Stomach smooth muscle (tissue), 2 donors: Measurements from ENCODE around the gene TFE3.

ENCODE experiments used
- H3K27ac ChIP-seq: one replicate; pipeline ENCODE4 v1.7.0; 2013; ENCODE audit warnings: mild to moderate bottlenecking, low read length, inconsistent platforms
- H3K27me3 ChIP-seq, 2 donors: one replicate each; pipeline ENCODE4 v1.7.0; 2013; ENCODE audit warnings: low read length in 2 of 2; ENCODE audit not compliant: insufficient read depth in 2 of 2, control insufficient read depth in 1 of 2
- H3K36me3 ChIP-seq, 2 donors: one replicate each; pipeline ENCODE4 v1.7.0; 2013; ENCODE audit warnings: low read length in 2 of 2; ENCODE audit not compliant: control insufficient read depth in 2 of 2, insufficient read depth in 2 of 2
- H3K4me1 ChIP-seq: one replicate; pipeline ENCODE4 v1.7.0; 2013; ENCODE audit warnings: low read length; ENCODE audit not compliant: control insufficient read depth, insufficient read depth
- H3K4me3 ChIP-seq, 2 donors: one replicate each; pipeline ENCODE4 v1.7.0; 2013; ENCODE audit warnings: low read length in 2 of 2
- H3K9ac ChIP-seq, 2 donors: one replicate each; pipeline ENCODE4 v1.7.0; 2013; ENCODE audit warnings: low read length in 2 of 2, mild to moderate bottlenecking in 1 of 2
- H3K9me3 ChIP-seq, 2 donors: one replicate each; pipeline ENCODE4 v1.7.0; 2013; ENCODE audit warnings: low read length in 2 of 2; ENCODE audit not compliant: control insufficient read depth in 2 of 2
- donor health status: healthy.
- donor health status: Pancreatic carcinoma.

The TFE3 gene

GRCh38 chrX:49070988-49071387 lies 27.8 kb upstream of the TFE3 start:
- H3K36me3 ChIP-seq, result peaks cover 0 to 3% of the 10 kb centered on the region in 2 donors
- peaks cover 0 to 5% of the 10 kb centered on the region in 2 donors for H3K27me3 ChIP-seq
- H3K9me3 ChIP-seq, result no peaks in the 10 kb centered on the region
- peak overlapping the region; percentile 37 for H3K27ac ChIP-seq
- no peak overlapping the region for H3K4me3 ChIP-seq
- peaks cover 20% of the 10 kb centered on the region for H3K4me1 ChIP-seq
- H3K9ac ChIP-seq, result no peak overlapping the region

- H3K4me3 ChIP-seq, result no peak overlapping the region
- H3K27me3 ChIP-seq, result peaks cover 0 to 5% of the 10 kb centered on the region in 2 donors
- no peaks in the 10 kb centered on the region for H3K9me3 ChIP-seq
- peaks cover 15% of the 10 kb centered on the region for H3K4me1 ChIP-seq
- H3K9ac ChIP-seq, result no peak overlapping the region
- H3K36me3 ChIP-seq, result peaks cover 0 to 2% of the 10 kb centered on the region in 2 donors
- H3K27ac ChIP-seq, result no peak overlapping the region
Measured at GRCh38 chrX:49069038-49069437, 25.9 kb upstream of the TFE3 start.

GRCh38 chrX:49067285-49068120 lies 24.3 kb upstream of the TFE3 start:
- Histone ChIP-seq H3K27ac (no peak overlapping the region), H3K4me1 (peaks cover 4% of the 10 kb centered on the region), H3K36me3 (peaks cover 0 to 2% of the 10 kb centered on the region in 2 donors), H3K9ac (no peak overlapping the region), H3K4me3 (no peak overlapping the region), H3K9me3 (no peaks in the 10 kb centered on the region), H3K27me3 (peaks cover 0 to 5% of the 10 kb centered on the region in 2 donors)

- Histone ChIP-seq H3K4me1 (no peaks in the 10 kb centered on the region), H3K27me3 (peaks cover 0 to 7% of the 10 kb centered on the region in 2 donors), H3K27ac (no peak overlapping the region), H3K9ac (no peak overlapping the region), H3K9me3 (no peaks in the 10 kb centered on the region), H3K4me3 (no peak overlapping the region), H3K36me3 (peaks cover 0 to 2% of the 10 kb centered on the region in 2 donors)
Measured at GRCh38 chrX:49066690-49067089, 23.5 kb upstream of the TFE3 start.

- H3K9me3 ChIP-seq, result no peaks in the 10 kb centered on the region
- no peaks in the 10 kb centered on the region for H3K4me1 ChIP-seq
- H3K4me3 ChIP-seq, result no peak overlapping the region
- no peak overlapping the region for H3K9ac ChIP-seq
- H3K27ac ChIP-seq, result no peak overlapping the region
- H3K36me3 ChIP-seq, result peaks cover 0 to 2% of the 10 kb centered on the region in 2 donors
- H3K27me3 ChIP-seq, result peaks cover 0 to 3% of the 10 kb centered on the region in 2 donors
Measured at GRCh38 chrX:49066278-49066677, 23.1 kb upstream of the TFE3 start.

GRCh38 chrX:49064735-49065134 lies 21.6 kb upstream of the TFE3 start:
- H3K4me3 ChIP-seq, result no peak overlapping the region
- H3K9ac ChIP-seq, result no peak overlapping the region
- no peak overlapping the region for H3K27ac ChIP-seq
- peaks cover 0 to 4% of the 10 kb centered on the region in 2 donors for H3K27me3 ChIP-seq
- H3K4me1 ChIP-seq, result no peaks in the 10 kb centered on the region
- H3K36me3 ChIP-seq, result peaks cover 0 to 2% of the 10 kb centered on the region in 2 donors
- no peaks in the 10 kb centered on the region for H3K9me3 ChIP-seq

- H3K9ac ChIP-seq, result no peak overlapping the region
- peaks cover 0 to 2% of the 10 kb centered on the region in 2 donors for H3K36me3 ChIP-seq
- H3K9me3 ChIP-seq, result no peaks in the 10 kb centered on the region
- H3K27ac ChIP-seq, result no peak overlapping the region
- H3K27me3 ChIP-seq, result peaks cover 0 to 4% of the 10 kb centered on the region in 2 donors
- no peaks in the 10 kb centered on the region for H3K4me1 ChIP-seq
- no peak overlapping the region for H3K4me3 ChIP-seq
Measured at GRCh38 chrX:49064303-49064702, 21.1 kb upstream of the TFE3 start.

GRCh38 chrX:49063715-49064114 lies 20.6 kb upstream of the TFE3 start:
- H3K27ac ChIP-seq, result no peak overlapping the region
- no peak overlapping the region for H3K9ac ChIP-seq
- no peak overlapping the region for H3K4me3 ChIP-seq
- H3K9me3 ChIP-seq, result no peaks in the 10 kb centered on the region
- no peaks in the 10 kb centered on the region for H3K4me1 ChIP-seq
- H3K36me3 ChIP-seq, result no peaks in the 10 kb centered on the region
- peaks cover 0 to 4% of the 10 kb centered on the region in 2 donors for H3K27me3 ChIP-seq

GRCh38 chrX:49061916-49062315 lies 18.8 kb upstream of the TFE3 start:
- H3K27me3 ChIP-seq, result peaks cover 0 to 7% of the 10 kb centered on the region in 2 donors
- H3K27ac ChIP-seq, result no peak overlapping the region
- H3K9me3 ChIP-seq, result no peaks in the 10 kb centered on the region
- no peak overlapping the region for H3K9ac ChIP-seq
- no peaks in the 10 kb centered on the region for H3K4me1 ChIP-seq
- H3K36me3 ChIP-seq, result no peaks in the 10 kb centered on the region
- no peak overlapping the region for H3K4me3 ChIP-seq

- no peak overlapping the region for H3K9ac ChIP-seq
- H3K27ac ChIP-seq, result no peak overlapping the region
- H3K27me3 ChIP-seq, result peaks cover 0 to 8% of the 10 kb centered on the region in 2 donors
- H3K36me3 ChIP-seq, result no peaks in the 10 kb centered on the region
- H3K4me1 ChIP-seq, result no peaks in the 10 kb centered on the region
- H3K4me3 ChIP-seq, result no peak overlapping the region
- H3K9me3 ChIP-seq, result no peaks in the 10 kb centered on the region
Measured at GRCh38 chrX:49061490-49061889, 18.3 kb upstream of the TFE3 start.

- Histone ChIP-seq H3K36me3 (no peaks in the 10 kb centered on the region), H3K27ac (no peak overlapping the region), H3K9me3 (no peaks in the 10 kb centered on the region), H3K4me3 (no peak overlapping the region), H3K4me1 (no peaks in the 10 kb centered on the region), H3K9ac (no peak overlapping the region), H3K27me3 (peaks cover 0 to 8% of the 10 kb centered on the region in 2 donors)
Measured at GRCh38 chrX:49060914-49061313, 17.8 kb upstream of the TFE3 start.
